PC-3 (cell line): ENCODE measurements around the gene DNAH10. TPM values are rescaled to one million over a fixed set of nuclear protein-coding genes. Genes with fewer than 3 reads are reported as not detected.

ENCODE experiments used
- ATAC-seq: fragments of 200-7000 bp; cut with Tn5 transposase; 2 replicates; pipeline ENCODE4 v1.9.1; 2020; ENCODE audit warnings: mild to moderate bottlenecking, moderate library complexity
- BruUV-seq: library from RNA; stranded (reverse); fragments of 400-500 nt; replicated peaks from 2 replicates; lab custom pipeline; 2021; lab: Mats Ljungman, UMichigan
- CTCF ChIA-PET: fragments of 300-600 bp; sonication (Branson Sonifier 250); formaldehyde crosslinking; loops from one replicate; lab custom pipeline; 2022; ENCODE audit warnings: antibody characterized with exemption; lab: Charles Lee
- POLR2A ChIA-PET: fragments of 300-600 bp; sonication (Branson Sonifier 250); formaldehyde crosslinking; loops from one replicate; lab custom pipeline; 2022; ENCODE audit warnings: antibody characterized with exemption; ENCODE audit not compliant: unreplicated experiment; lab: Charles Lee
- DNase-seq: peaks from one replicate; pipeline ENCODE4 v3.0.0-alpha.2; 2015
- H2AFZ ChIP-seq: fragments of 300-600 bp; sonication (generic); 2 replicates; pipeline ENCODE4 v1.6.0; 2016; ENCODE audit warnings: antibody characterized with exemption, low read length
- H3F3A ChIP-seq: fragments of 300-600 bp; sonication (generic); one replicate; pipeline ENCODE4 v1.6.0; 2017; ENCODE audit warnings: antibody characterized with exemption, low read length, control low read depth, mild to moderate bottlenecking; ENCODE audit not compliant: unreplicated experiment
- H3K27ac ChIP-seq: fragments of 300-600 bp; sonication (generic); 2 replicates; pipeline ENCODE4 v1.5.1; 2016; ENCODE audit warnings: mild to moderate bottlenecking, low read length
- H3K27me3 ChIP-seq: fragments of 300-600 bp; sonication (generic); 2 replicates; pipeline ENCODE4 v1.6.1; 2016; ENCODE audit warnings: low read length, mixed read lengths
- H3K36me3 ChIP-seq: fragments of 300-600 bp; sonication (generic); 2 replicates; pipeline ENCODE4 v1.6.1; 2016; ENCODE audit warnings: low read depth, mixed run types, low read length, mixed read lengths
- H3K4me1 ChIP-seq: fragments of 300-600 bp; sonication (generic); 2 replicates; pipeline ENCODE4 v1.5.1; 2016; ENCODE audit warnings: low read length; ENCODE audit not compliant: insufficient read depth
- H3K4me2 ChIP-seq: fragments of 300-600 bp; sonication (generic); 2 replicates; pipeline ENCODE4 v1.6.0; 2016; ENCODE audit warnings: low read length
- H3K4me3 ChIP-seq: fragments of 300-600 bp; sonication (generic); 2 replicates; pipeline ENCODE4 v1.5.1; 2016; ENCODE audit warnings: mild to moderate bottlenecking, low read length, mixed read lengths
- H3K79me2 ChIP-seq: fragments of 300-600 bp; sonication (generic); 2 replicates; pipeline ENCODE4 v1.6.1; 2017; ENCODE audit warnings: low read length, mixed read lengths
- H3K9ac ChIP-seq: fragments of 300-600 bp; sonication (generic); 2 replicates; pipeline ENCODE4 v1.6.0; 2016; ENCODE audit warnings: mild to moderate bottlenecking, low read length
- H3K9me2 ChIP-seq: fragments of 300-600 bp; sonication (generic); replicated peaks from 2 replicates; pipeline ENCODE4 v1.6.1; 2016; ENCODE audit warnings: mixed run types, low read length, mixed read lengths
- H3K9me3 ChIP-seq: fragments of 300-600 bp; sonication (generic); 2 replicates; pipeline ENCODE4 v1.6.1; 2016; ENCODE audit warnings: low read length, mixed read lengths
- H4K20me1 ChIP-seq: fragments of 300-600 bp; sonication (generic); 2 replicates; pipeline ENCODE4 v1.6.1; 2016; ENCODE audit warnings: low read length, mixed read lengths
- EZH2 ChIP-seq: fragments of 300-600 bp; sonication (generic); IDR thresholded peaks from one replicate; pipeline ENCODE4 v1.6.1; 2017; ENCODE audit warnings: antibody characterized with exemption, mild to moderate bottlenecking, low read length; ENCODE audit not compliant: unreplicated experiment
- EZH2phosphoT487 ChIP-seq: fragments of 300-600 bp; sonication (generic); IDR thresholded peaks from 2 replicates; pipeline ENCODE4 v1.6.1; 2018; ENCODE audit warnings: mild to moderate bottlenecking, antibody characterized with exemption, low read length, borderline replicate concordance
- intact Hi-C: fragments of 100-400 bp; cut with micrococcal nuclease; formaldehyde crosslinking; loops from 2 replicates; pipeline ENCODE4 v1.9.0; 2023
- total RNA-seq: library from RNA; depleted of rRNA; stranded (reverse); fragments of >200 nt; gene quantifications from 2 replicates; pipeline ENCODE4 v1.2.3, GENCODE V29; 2014
- TF ChIP-seq, protein P1 (sequence below): fragments of 300-600 bp; sonication (generic); conservative IDR thresholded peaks from 2 replicates; pipeline ENCODE4 v1.5.1; 2017; ENCODE audit warnings: antibody characterized with exemption, low read depth, mild to moderate bottlenecking, low read length

The DNAH10 gene
- total RNA-seq, 1 experiment from 2014 or later = 0.15 TPM

DNA sequence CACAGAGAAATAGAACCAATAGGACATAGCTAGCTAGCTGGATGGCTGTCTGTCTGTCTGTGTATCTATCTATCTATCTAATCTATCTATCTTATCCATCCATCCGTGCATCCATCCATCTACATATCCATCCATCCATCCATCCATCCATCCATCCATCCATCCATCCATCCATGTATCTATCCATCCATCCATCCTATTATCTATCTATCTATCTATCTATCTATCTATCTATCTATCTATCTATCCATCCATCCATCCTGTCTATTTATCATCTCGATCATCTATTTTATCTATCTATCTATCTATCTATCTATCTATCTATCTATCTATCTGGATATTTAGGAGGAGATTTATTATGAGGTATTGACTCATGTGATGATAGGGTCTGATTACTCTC lies 84.9 kb downstream of the DNAH10 start:
- POLR2A ChIA-PET = no interaction called here
- H3K36me3 ChIP-seq = no peaks in the 10 kb centered on the region
- no peak overlapping the region for H3K4me3 ChIP-seq
- DNase-seq (no peak), ATAC-seq (no peak)
- no peaks in the 10 kb centered on the region for H3K79me2 ChIP-seq
- no peak overlapping the region for H3K27ac ChIP-seq
- H3K4me1 ChIP-seq = no peaks in the 10 kb centered on the region
- TF ChIP-seq EZH2phosphoT487 (no peak), EZH2 (no peak)
- TF ChIP-seq, protein P1, sequence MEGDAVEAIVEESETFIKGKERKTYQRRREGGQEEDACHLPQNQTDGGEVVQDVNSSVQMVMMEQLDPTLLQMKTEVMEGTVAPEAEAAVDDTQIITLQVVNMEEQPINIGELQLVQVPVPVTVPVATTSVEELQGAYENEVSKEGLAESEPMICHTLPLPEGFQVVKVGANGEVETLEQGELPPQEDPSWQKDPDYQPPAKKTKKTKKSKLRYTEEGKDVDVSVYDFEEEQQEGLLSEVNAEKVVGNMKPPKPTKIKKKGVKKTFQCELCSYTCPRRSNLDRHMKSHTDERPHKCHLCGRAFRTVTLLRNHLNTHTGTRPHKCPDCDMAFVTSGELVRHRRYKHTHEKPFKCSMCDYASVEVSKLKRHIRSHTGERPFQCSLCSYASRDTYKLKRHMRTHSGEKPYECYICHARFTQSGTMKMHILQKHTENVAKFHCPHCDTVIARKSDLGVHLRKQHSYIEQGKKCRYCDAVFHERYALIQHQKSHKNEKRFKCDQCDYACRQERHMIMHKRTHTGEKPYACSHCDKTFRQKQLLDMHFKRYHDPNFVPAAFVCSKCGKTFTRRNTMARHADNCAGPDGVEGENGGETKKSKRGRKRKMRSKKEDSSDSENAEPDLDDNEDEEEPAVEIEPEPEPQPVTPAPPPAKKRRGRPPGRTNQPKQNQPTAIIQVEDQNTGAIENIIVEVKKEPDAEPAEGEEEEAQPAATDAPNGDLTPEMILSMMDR = no peak
- H3K9me3 ChIP-seq = no peaks in the 10 kb centered on the region
- H3K9me2 ChIP-seq = no peaks in the 10 kb centered on the region
- no TSS peak for BruUV-seq
- no peak overlapping the region for H3K9ac ChIP-seq
- no peaks in the 10 kb centered on the region for H3F3A ChIP-seq
- no peak overlapping the region for H2AFZ ChIP-seq
- CTCF ChIA-PET = no interaction called here
- intact Hi-C loops = no loop called here
- H3K27me3 ChIP-seq = peaks cover 20% of the 10 kb centered on the region
- H4K20me1 ChIP-seq = no peaks in the 10 kb centered on the region
- H3K4me2 ChIP-seq = no peak overlapping the region

DNA sequence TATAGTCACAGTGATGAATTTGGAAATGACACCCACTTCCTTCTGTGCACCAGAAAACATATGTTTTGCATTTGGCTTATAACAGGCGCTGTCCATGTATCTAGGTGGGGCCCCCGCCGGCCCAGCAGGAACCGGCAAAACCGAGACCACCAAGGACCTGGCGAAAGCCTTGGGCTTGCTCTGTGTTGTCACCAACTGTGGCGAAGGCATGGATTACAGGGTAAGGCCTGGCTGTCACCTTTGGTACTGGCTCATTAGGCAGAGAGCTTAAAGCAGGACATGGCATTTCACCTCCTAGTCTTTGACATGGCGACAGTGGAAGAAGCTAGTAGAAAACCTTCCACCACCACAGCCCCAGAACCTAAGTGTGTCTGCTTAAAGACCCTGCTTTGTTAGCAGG lies 85.8 kb downstream of the DNAH10 start:
- TF ChIP-seq EZH2 (no peak), EZH2phosphoT487 (no peak)
- TF ChIP-seq, protein P1 = no peak
- H2AFZ ChIP-seq = no peak overlapping the region

GRCh38 chr12:123849517-123849916 lies 87.4 kb downstream of the DNAH10 start:
- Histone ChIP-seq H3K9me2 (no peaks in the 10 kb centered on the region), H3K4me3 (no peak overlapping the region), H2AFZ (no peak overlapping the region), H3K36me3 (no peaks in the 10 kb centered on the region), H3K4me1 (no peaks in the 10 kb centered on the region), H3K27me3 (peaks cover 29% of the 10 kb centered on the region), H3K9me3 (no peaks in the 10 kb centered on the region), H3K27ac (no peak overlapping the region), H3F3A (no peaks in the 10 kb centered on the region), H3K79me2 (no peaks in the 10 kb centered on the region), H3K4me2 (no peak overlapping the region), H3K9ac (no peak overlapping the region), H4K20me1 (no peaks in the 10 kb centered on the region)
- CTCF ChIA-PET = interaction anchor here (0.6 kb wide), 1 partner anchor 12 kb away, joined by 7 read pairs; no protein-coding TSS in a partner anchor
- TF ChIP-seq, protein P1 = no peak
- TF ChIP-seq EZH2 (no peak), EZH2phosphoT487 (no peak)
- BruUV-seq = no TSS peak
- ATAC-seq (no peak), DNase-seq (no peak)
- POLR2A ChIA-PET = no interaction called here
- intact Hi-C loops = no loop called here

More for the DNA sequence above, 85.8 kb downstream of the DNAH10 start:
- H3F3A ChIP-seq = no peaks in the 10 kb centered on the region
- ChIA-PET POLR2A (no interaction called here), CTCF (no interaction called here)
- DNase-seq = no peak
- ATAC-seq = no peak
- BruUV-seq = no TSS peak
- no peak overlapping the region for H3K4me2 ChIP-seq
- no peak overlapping the region for H3K9ac ChIP-seq
- intact Hi-C loops = no loop called here
- H3K36me3 ChIP-seq = no peaks in the 10 kb centered on the region
- no peaks in the 10 kb centered on the region for H4K20me1 ChIP-seq
- no peak overlapping the region for H3K27ac ChIP-seq
- H3K4me3 ChIP-seq = no peak overlapping the region
- peaks cover 24% of the 10 kb centered on the region for H3K27me3 ChIP-seq
- no peaks in the 10 kb centered on the region for H3K79me2 ChIP-seq
- no peaks in the 10 kb centered on the region for H3K4me1 ChIP-seq
- no peaks in the 10 kb centered on the region for H3K9me2 ChIP-seq
- H3K9me3 ChIP-seq = no peaks in the 10 kb centered on the region
